A172 (cell line): ENCODE results near the gene TRABD2A. TPM values are rescaled to one million over a fixed set of nuclear protein-coding genes. Genes with fewer than 3 reads are reported as not detected.
A peak's percentile ranks its signal among the peaks of the same experiment; 100 is the strongest.
"Not testable (repeated sequence)": the region's sequence is repeated elsewhere in the genome, so short reads cannot be mapped to it uniquely, and the experiment has no call there.

Experiments
- DNase-seq: peaks from one replicate; pipeline ENCODE4 v3.0.0-alpha.2; 2015; ENCODE audit warnings: low spot score
- total RNA-seq: library from RNA; depleted of rRNA; stranded (reverse); fragments of >200 nt; shearing (Covaris generic); gene quantifications from 2 replicates; pipeline ENCODE4 v1.2.3, GENCODE V29; 2014; rRNA removed

The TRABD2A gene
- total RNA-seq, 1 experiment from 2014 or later: 12.6 TPM

DNA sequence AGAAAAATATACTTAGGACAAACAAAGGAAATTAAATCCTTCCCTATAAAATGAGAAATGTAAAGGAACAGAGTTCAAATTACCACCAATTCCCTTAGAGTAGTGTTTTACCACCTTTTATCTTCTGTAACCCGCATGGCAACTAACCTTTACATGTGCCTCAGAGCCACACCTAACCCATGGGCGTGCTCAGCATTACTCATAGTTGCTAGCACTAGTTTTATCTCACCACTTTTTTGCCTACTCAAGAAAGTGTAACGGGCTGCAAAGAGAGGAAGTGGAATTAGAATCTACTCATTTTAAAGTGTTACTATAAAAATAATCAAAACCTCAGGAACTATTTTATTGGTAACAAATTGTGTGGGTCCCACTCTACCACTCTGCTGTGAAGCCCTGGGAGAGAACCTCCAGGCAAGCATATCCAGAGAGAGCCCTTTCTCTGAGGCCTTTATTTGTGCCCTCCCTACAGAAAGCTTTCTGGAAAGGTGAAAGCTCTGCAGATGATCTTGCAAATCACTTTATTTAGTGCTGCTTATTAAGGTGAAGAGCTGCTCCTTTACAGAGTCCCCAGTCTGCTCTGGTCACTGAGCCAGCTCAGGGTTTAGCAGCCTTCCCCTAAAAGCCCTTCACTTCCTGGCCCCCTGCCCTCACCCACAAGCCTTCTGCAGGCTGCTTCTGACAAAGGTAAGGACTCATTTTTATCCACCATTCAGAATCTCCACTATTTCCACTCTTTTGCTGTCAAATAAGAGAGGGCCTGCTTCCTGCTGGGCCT is 98.8 kb downstream of the TRABD2A start:
- DNase-seq: peak; percentile 53

- DNase-seq: no peak
Observed at GRCh38 chr2:84779781-84780180, 101.1 kb downstream of the TRABD2A start.

GRCh38 chr2:84778911-84779690 is 101.8 kb downstream of the TRABD2A start:
- no peak for DNase-seq

DNA sequence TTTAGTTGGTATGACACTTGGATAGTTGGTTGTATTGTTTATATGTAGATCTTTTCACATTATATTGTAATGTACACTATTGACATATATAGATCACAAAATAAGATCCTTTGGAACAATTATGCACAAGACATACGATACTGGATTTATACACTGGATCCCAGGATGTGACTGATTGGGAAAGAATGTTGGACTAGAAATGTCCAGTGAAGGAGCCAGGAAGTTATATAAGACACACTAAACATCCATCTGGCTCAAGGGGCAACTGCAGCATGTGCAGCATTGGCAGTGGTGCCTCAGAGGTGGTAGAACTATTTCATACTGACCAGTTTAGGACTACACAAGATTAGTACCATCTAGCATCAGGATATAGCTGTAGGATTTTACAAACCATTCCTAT is 104.9 kb downstream of the TRABD2A start:
- peak; percentile 44 for DNase-seq

DNA sequence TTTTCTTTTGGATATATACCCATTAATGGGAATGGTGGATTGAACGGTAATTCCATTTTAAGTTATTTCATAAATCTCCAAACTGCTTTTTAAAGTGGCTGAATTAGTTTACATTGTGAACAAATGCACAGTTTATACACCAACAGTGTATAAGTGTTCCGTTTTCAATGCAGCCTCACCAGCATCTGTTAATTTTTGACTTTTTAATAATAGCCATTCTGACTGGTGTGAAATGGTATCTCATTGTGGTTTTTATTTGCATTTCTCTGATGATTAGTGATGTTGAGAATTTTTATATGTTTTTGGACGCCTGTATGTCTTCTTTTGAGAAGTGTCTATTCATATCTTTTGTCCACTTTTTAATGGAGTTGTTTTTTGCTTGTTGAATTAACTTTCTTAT is 107.3 kb downstream of the TRABD2A start:
- DNase-seq: not testable (repeated sequence)

Other genes with a start within 250 kb of the TRABD2A start
- 8,628 and 10,596 TPM in 2 replicates for gene TMSB10, start 24.6 kb upstream of the TRABD2A start, total RNA-seq
- 106 and 118 TPM in 2 replicates for gene KCMF1, start 90.1 kb upstream of the TRABD2A start, total RNA-seq